HFF-Myc (cell line): Measurements from ENCODE around the gene GCNT4.
A peak's percentile ranks its signal among the peaks of the same experiment; 100 is the strongest.
"Not testable (repeated sequence)": the region's sequence is repeated elsewhere in the genome, so short reads cannot be mapped to it uniquely, and the experiment has no call there.

ENCODE experiments used
- DNase-seq: peaks from one replicate; pipeline ENCODE4 v3.0.0-alpha.2; 2011; ENCODE audit warnings: low read depth; ENCODE audit errors: extremely low read depth
- H3K4me3 ChIP-seq: replicated peaks from 2 replicates; pipeline ENCODE4 v1.5.1; 2011; ENCODE audit warnings: low read depth, mild to moderate bottlenecking, control low read depth, low read length
- TF ChIP-seq, protein P1 (sequence below): IDR thresholded peaks from 2 replicates; pipeline ENCODE4 v1.5.1; 2012; ENCODE audit warnings: mild to moderate bottlenecking, low read depth, low read length, control low read depth; ENCODE audit errors: missing control alignments

The GCNT4 gene, protein sequence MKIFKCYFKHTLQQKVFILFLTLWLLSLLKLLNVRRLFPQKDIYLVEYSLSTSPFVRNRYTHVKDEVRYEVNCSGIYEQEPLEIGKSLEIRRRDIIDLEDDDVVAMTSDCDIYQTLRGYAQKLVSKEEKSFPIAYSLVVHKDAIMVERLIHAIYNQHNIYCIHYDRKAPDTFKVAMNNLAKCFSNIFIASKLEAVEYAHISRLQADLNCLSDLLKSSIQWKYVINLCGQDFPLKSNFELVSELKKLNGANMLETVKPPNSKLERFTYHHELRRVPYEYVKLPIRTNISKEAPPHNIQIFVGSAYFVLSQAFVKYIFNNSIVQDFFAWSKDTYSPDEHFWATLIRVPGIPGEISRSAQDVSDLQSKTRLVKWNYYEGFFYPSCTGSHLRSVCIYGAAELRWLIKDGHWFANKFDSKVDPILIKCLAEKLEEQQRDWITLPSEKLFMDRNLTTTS

DNA sequence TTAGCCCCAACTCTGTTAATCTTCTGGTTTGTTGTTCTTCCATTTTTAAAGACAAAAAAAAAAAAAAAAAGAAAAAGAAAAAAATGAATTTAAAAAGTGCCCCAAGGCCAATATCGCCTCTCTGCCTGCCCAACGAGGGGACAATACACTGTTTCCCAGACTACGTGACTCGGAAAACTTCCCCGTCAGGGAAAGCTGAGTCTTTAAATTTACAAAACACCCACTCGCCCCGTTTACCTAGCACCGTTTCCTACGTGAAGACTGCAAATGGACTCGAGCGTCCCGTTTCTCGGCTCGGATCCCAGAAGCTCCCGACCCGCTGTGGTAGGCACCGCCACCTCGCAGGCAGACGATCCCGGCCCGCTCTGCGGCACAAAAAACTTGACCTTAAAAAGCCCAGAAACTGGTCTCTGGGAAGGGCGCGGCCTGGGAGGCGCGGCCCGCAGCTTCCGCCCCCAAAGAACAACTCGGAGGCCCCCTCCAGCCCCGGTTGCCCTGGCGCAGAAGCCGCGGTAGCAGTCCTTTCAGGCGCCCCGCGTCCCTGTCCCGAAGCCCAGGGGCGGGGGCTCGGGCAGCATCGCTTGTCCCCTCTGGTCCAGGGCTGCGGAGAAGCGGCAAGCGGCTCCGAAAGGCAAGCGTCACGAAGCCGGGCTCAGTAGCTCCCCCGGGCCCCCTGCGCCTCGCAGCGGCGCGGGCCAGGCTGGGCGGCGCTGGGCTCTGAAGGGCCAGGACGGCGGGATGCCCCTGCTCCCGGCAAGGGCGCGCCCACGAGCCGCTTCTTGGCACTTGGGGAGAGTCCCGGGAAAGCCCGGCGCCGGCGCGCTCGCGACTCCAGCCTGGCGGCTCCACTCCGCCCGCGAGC, at the start of gene GCNT4:
GCNT4 (minus strand) TSS at position 367 of the 862 bp plus-strand sequence. CDS start 22,521 bp downstream, outside the sequence.
- TF ChIP-seq, protein P1, sequence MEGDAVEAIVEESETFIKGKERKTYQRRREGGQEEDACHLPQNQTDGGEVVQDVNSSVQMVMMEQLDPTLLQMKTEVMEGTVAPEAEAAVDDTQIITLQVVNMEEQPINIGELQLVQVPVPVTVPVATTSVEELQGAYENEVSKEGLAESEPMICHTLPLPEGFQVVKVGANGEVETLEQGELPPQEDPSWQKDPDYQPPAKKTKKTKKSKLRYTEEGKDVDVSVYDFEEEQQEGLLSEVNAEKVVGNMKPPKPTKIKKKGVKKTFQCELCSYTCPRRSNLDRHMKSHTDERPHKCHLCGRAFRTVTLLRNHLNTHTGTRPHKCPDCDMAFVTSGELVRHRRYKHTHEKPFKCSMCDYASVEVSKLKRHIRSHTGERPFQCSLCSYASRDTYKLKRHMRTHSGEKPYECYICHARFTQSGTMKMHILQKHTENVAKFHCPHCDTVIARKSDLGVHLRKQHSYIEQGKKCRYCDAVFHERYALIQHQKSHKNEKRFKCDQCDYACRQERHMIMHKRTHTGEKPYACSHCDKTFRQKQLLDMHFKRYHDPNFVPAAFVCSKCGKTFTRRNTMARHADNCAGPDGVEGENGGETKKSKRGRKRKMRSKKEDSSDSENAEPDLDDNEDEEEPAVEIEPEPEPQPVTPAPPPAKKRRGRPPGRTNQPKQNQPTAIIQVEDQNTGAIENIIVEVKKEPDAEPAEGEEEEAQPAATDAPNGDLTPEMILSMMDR = no peak
- H3K4me3 ChIP-seq = peak within 1 kb of the TSS; percentile 55
- no peak for DNase-seq

DNA sequence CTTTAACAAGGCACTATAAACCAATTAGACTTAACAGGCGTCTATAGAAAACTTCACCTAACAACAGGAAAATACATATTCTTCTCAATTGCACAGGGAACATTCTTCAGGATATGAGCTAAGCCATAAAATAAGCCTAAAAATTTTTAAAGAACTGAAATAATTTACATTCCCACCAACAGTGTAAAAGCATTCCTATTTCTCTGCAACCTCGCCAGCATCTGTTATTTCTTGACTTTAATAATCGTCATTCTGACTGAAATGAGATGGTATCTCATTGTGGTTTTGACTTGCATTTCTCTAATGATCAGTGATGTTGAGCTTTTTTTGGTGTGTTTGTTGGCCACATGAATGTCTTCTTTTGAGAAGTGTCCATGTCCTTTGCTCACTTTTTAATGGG, 43.6 kb upstream of the GCNT4 start:
- not testable (repeated sequence) for H3K4me3 ChIP-seq, DNase-seq

DNA sequence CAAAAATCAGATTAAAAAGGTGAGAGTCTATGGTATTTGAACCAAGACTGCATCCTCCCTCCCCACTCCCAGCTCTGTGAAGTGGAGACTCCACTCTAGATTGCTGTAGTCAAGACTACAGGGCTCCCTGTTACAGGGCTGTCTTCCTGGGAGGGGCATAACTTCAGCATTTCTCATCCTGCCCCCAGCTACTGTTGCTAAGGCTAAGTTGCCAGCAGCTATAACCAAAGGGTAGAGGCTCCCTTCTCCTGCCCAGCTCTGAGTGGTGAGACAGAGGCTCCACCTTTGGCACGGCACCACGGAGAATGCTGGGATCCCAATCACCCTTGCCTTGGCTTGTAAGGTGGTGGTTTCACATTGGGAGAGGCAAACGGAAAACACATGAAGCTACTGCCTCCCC, 39.2 kb upstream of the GCNT4 start:
- TF ChIP-seq, protein P1 = no peak
- DNase-seq = no peak
- no peak overlapping the region for H3K4me3 ChIP-seq

DNA sequence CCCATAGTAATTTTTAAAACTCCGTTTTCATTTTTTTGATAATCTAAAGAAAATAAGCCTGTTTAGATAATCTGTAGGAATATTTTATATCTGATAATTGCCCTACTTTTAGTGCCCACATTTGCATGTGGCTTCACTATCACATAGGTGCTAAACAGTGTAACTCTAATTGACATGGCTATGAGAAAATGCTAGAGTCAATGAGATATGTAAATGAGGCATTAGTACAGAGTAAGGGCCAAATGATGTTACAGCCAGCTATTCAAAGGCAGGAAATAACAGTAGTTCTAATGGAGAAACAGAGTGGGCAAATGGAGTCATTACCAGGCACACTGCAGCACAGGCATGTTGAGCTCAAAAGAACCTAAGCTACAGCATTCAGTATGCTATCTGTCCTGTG, 37.3 kb upstream of the GCNT4 start:
- no peak overlapping the region for H3K4me3 ChIP-seq
- TF ChIP-seq, protein P1 = no peak
- DNase-seq = no peak

DNA sequence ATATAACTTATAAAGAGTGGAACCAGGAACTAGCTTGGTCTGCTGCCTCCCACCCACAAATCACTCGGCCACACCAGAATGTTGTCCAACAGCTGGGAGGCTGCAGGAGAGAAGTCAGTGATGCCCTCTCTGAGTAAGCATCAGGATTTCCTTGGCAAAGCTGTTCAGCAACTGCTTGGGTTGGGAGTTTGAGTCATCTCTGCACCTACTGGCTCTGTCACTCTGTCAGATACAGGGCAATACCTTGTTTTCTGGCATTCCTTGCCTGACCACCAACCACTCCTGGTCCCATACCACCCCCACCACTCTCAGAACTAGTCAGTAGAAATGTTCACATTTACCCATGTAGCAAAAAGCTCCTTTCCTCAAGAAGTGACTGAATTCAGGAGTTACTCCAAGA, 36.8 kb upstream of the GCNT4 start:
- TF ChIP-seq, protein P1 = no peak
- H3K4me3 ChIP-seq = no peak overlapping the region
- DNase-seq = no peak

DNA sequence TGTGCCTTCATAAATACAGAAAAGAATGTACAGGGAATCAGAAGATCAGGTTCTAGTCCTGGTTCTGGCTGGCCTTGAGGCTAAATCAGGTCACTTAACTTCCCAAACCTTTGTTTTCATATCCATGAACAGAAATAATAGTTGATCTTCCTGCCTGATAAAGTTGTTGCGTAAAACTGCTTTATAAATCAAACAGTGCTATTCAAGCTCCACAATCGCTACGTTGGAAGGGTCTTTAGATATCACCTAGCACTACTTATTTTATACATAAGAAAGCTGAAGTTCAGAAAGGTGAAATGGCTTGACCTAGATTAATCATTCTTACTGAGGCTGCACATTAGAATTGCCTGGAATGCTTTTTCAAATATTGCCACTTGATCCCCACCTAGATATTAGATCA, 36.3 kb upstream of the GCNT4 start:
- no peak for DNase-seq
- TF ChIP-seq, protein P1 = no peak
- H3K4me3 ChIP-seq = no peak overlapping the region

DNA sequence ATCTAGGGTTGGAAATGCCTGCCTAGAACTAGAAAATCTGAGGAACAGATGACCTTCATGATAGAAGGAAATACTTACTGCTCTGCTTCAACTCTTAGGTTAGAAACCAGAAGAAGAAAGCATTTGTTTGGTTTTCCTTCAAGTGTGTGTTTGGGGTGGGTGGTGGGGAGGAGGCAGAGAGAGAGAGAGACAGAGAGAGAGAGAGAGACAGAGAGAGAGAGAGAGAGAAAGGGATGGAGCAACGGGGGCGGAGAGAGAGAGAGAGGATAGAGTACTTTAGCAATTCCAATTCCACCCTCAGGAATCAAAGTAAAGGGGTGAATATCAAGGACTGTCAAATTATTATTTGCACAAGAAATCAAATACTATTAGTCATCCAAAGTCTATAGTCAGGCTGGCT, 29.2 kb upstream of the GCNT4 start:
- DNase-seq = no peak
- TF ChIP-seq, protein P1 = no peak

DNA sequence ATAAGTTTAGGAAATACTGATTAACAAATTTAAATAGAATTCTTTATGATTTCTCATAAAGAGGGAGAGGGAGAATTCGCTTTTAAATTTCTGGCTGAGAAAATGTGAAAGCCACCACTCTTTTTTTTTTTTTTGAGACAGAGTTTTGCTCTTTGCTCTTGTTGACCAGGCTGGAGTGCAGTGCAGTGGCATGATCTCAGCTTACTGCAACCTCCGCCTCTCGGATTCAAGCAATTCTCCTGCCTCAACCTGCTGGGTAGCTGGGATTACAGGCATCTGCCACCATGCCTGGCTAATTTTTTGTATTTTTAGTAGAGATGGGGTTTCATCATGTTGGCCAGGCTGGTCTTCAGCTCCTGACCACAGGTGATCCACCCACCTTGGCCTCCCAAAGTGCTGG, 27.0 kb upstream of the GCNT4 start:
- not testable (repeated sequence) for H3K4me3 ChIP-seq, DNase-seq

More for the DNA sequence above, 29.2 kb upstream of the GCNT4 start:
- no peak overlapping the region for H3K4me3 ChIP-seq
